Astrocyte (in vitro differentiated cells and primary cell): ENCODE measurements around the gene OR51B2.

ENCODE experiments used
- EZH2 ChIP-seq: IDR thresholded peaks from 2 replicates; pipeline ENCODE4 v1.6.1; 2012; ENCODE audit warnings: mild to moderate bottlenecking, low read length, inconsistent platforms; ENCODE audit not compliant: insufficient read depth
- TF ChIP-seq, protein P1 (sequence below): IDR thresholded peaks from 2 replicates; pipeline ENCODE4 v1.5.1; 2011; ENCODE audit warnings: low read depth, mild to moderate bottlenecking, inconsistent platforms, low read length, moderate library complexity; ENCODE audit not compliant: insufficient read depth

DNA sequence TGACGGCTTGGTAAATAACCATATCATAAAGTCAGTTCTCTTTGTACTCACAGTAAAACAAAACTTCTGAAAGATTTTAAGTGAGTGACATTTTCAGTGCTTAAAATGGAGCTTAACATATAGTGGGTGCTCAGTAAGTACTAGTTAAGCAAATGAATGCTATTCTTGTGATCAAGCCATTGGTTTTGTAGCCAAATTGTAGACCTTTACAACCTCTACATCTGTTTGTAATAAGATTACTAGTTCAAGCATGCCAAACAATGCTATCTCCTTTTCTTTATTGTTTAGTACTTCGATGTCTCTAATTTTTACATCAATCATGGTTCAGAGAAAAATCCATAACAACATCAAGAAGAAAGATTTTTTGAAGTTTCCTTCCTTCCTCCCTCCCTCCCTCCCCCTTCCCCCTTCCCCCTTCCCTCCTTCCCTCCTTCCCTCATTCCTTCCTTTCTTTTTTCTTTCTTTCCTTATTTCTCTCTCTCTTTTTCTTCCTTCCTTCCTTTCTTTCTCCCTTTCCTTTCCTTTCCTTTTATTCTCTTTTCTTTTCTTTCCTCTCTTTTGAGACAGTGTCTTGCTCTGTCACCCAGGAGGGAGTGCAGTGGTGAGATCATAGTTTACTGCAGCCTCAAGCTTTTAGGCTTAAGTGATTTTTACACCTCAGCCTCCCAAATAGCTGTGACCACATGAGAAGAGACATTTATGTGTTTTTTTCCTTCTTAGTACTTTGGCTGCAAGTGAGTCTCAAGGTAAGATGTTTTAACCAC, 16.7 kb downstream of the OR51B2 start:
- TF ChIP-seq, protein P1, sequence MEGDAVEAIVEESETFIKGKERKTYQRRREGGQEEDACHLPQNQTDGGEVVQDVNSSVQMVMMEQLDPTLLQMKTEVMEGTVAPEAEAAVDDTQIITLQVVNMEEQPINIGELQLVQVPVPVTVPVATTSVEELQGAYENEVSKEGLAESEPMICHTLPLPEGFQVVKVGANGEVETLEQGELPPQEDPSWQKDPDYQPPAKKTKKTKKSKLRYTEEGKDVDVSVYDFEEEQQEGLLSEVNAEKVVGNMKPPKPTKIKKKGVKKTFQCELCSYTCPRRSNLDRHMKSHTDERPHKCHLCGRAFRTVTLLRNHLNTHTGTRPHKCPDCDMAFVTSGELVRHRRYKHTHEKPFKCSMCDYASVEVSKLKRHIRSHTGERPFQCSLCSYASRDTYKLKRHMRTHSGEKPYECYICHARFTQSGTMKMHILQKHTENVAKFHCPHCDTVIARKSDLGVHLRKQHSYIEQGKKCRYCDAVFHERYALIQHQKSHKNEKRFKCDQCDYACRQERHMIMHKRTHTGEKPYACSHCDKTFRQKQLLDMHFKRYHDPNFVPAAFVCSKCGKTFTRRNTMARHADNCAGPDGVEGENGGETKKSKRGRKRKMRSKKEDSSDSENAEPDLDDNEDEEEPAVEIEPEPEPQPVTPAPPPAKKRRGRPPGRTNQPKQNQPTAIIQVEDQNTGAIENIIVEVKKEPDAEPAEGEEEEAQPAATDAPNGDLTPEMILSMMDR: no peak
- TF ChIP-seq EZH2: no peak
